SH-SY5Y (cell line): Measurements from ENCODE around the gene ENOX2.

Experiments
- GATA2 ChIP-seq: IDR thresholded peaks from 2 replicates; pipeline ENCODE4 v1.6.1; 2011; ENCODE audit warnings: mild to moderate bottlenecking, low read depth, low read length
- GATA3 ChIP-seq: IDR thresholded peaks from 2 replicates; pipeline ENCODE4 v1.6.1; 2011; ENCODE audit warnings: low read depth, mild to moderate bottlenecking, low read length, moderate library complexity

DNA sequence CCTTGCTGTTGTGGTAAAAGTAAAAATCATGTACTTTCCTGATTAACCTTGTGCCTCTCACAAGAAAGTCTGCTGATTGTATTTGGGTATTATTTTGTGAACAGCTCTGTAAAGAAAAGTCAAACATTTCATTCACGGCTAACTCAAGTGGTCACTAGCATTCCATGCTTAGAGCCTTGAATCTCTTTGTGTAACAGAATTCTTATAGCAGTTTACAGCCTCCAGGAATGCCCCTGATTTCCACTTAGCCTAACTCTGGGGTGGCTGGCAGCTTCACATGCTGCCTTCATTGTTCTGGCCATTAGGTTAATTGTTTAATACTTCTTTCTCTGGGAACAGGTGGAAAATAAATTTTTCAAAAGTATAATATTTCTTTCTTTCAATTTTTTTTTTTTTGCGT lies 274.5 kb downstream of the ENOX2 start:
- TF ChIP-seq GATA2 (no peak), GATA3 (no peak)
